Neural cell (in vitro differentiated cells): Measurements from ENCODE around the gene OLIG1. TPM values are rescaled to one million over a fixed set of nuclear protein-coding genes. Genes with fewer than 3 reads are reported as not detected.

Source experiments
- H2AFZ ChIP-seq: fragments of 200-600, 300-800 bp; sonication (generic), shearing (Covaris generic); 2 replicates; pipeline ENCODE4 v1.6.0; 2014; ENCODE audit warnings: low read depth, mild to moderate bottlenecking, antibody characterized with exemption, low read length, moderate library complexity
- H3F3A ChIP-seq: fragments of 200-600 bp; shearing (Covaris generic); 2 replicates; pipeline ENCODE4 v1.6.1; 2016; ENCODE audit warnings: mild to moderate bottlenecking, moderate library complexity, mixed read lengths, antibody characterized with exemption, low read length; ENCODE audit not compliant: insufficient read depth, poor library complexity, severe bottlenecking
- H3K27ac ChIP-seq: fragments of 200-600, 300-800 bp; sonication (generic), shearing (Covaris generic); 2 replicates; pipeline ENCODE4 v1.5.1; 2014; ENCODE audit warnings: mild to moderate bottlenecking, low read length, moderate library complexity
- H3K27me3 ChIP-seq: fragments of 300-800, 200-600 bp; sonication (generic), shearing (Covaris generic); 2 replicates; pipeline ENCODE4 v1.6.0; 2014; ENCODE audit warnings: mild to moderate bottlenecking, low read depth, low read length, moderate library complexity; ENCODE audit not compliant: insufficient read depth
- H3K36me3 ChIP-seq: fragments of 300-800, 200-600 bp; sonication (generic), shearing (Covaris generic); 2 replicates; pipeline ENCODE4 v1.5.1; 2014; ENCODE audit warnings: mild to moderate bottlenecking, antibody characterized with exemption, low read length, moderate library complexity; ENCODE audit not compliant: insufficient read depth
- H3K4me2 ChIP-seq: fragments of 300-800, 200-600 bp; sonication (generic), shearing (Covaris generic); 2 replicates; pipeline ENCODE4 v1.6.0; 2014; ENCODE audit warnings: mild to moderate bottlenecking, low read length
- H3K4me3 ChIP-seq: fragments of 300-800, 200-600 bp; sonication (generic), shearing (Covaris generic); 2 replicates; pipeline ENCODE4 v1.5.1; 2014; ENCODE audit warnings: mild to moderate bottlenecking, low read length, moderate library complexity
- H3K79me2 ChIP-seq: fragments of 200-600 bp; shearing (Covaris generic); replicated peaks from 2 replicates; pipeline ENCODE4 v1.6.0; 2014; ENCODE audit warnings: mild to moderate bottlenecking, low read length, moderate library complexity; ENCODE audit not compliant: insufficient read depth
- H3K9ac ChIP-seq: fragments of 300-800, 200-600 bp; sonication (generic), shearing (Covaris generic); 2 replicates; pipeline ENCODE4 v1.6.1; 2016; ENCODE audit warnings: mild to moderate bottlenecking, low read length, mixed read lengths
- H3K9me2 ChIP-seq: fragments of 200-600 bp; shearing (Covaris generic); 2 replicates; pipeline ENCODE4 v1.6.1; 2016; ENCODE audit warnings: mild to moderate bottlenecking, low read length, mixed read lengths; ENCODE audit not compliant: insufficient read depth
- H3K9me3 ChIP-seq: fragments of 200-600, 300-800 bp; sonication (generic), shearing (Covaris generic); 2 replicates; pipeline ENCODE4 v1.6.1; 2016; ENCODE audit warnings: mild to moderate bottlenecking, mixed run types, low read length, moderate library complexity, mixed read lengths
- H4K20me1 ChIP-seq: fragments of 200-600 bp; shearing (Covaris generic); 2 replicates; pipeline ENCODE4 v1.6.1; 2016; ENCODE audit warnings: mild to moderate bottlenecking, mixed run types; ENCODE audit not compliant: insufficient read depth
- EP300 ChIP-seq: fragments of 450-650 bp; conservative IDR thresholded peaks from 2 replicates; pipeline ENCODE4 v1.6.1; 2014; ENCODE audit warnings: antibody characterized with exemption, mild to moderate bottlenecking, moderate library complexity; ENCODE audit not compliant: poor library complexity, severe bottlenecking
- EZH2 ChIP-seq: fragments of 200-600, 300-800 bp; shearing (Covaris generic), sonication (generic); IDR thresholded peaks from 2 replicates; pipeline ENCODE4 v1.6.1; 2014; ENCODE audit warnings: antibody characterized with exemption, low read length, borderline replicate concordance, mild to moderate bottlenecking; ENCODE audit not compliant: insufficient read depth, poor library complexity, severe bottlenecking
- MXI1 ChIP-seq: fragments of 450-650 bp; conservative IDR thresholded peaks from 2 replicates; pipeline ENCODE4 v1.6.1; 2014; ENCODE audit warnings: antibody characterized with exemption, mild to moderate bottlenecking; ENCODE audit not compliant: poor library complexity, severe bottlenecking
- POLR2AphosphoS5 ChIP-seq: IDR thresholded peaks from 2 replicates; pipeline ENCODE4 v1.6.1; 2012
- RAD21 ChIP-seq: fragments of 450-650 bp; conservative IDR thresholded peaks from 2 replicates; pipeline ENCODE4 v1.6.1; 2014; ENCODE audit warnings: antibody characterized with exemption, mild to moderate bottlenecking, moderate library complexity
- SMC3 ChIP-seq: fragments of 450-650 bp; conservative IDR thresholded peaks from 2 replicates; pipeline ENCODE4 v1.6.1; 2014; ENCODE audit warnings: antibody characterized with exemption, mild to moderate bottlenecking, moderate library complexity; ENCODE audit not compliant: poor library complexity
- TAF1 ChIP-seq: IDR thresholded peaks from 2 replicates; pipeline ENCODE4 v1.6.1; 2012; ENCODE audit warnings: low read depth
- polyA plus RNA-seq: library from polyadenylated mRNA; depleted of rRNA; stranded (reverse); fragments of >200 nt; gene quantifications from 2 replicates; pipeline ENCODE4 v1.2.3, GENCODE V29; 2014
- TF ChIP-seq, protein P1 (sequence below): fragments of 450-650 bp; IDR thresholded peaks from 2 replicates; pipeline ENCODE4 v1.5.1; 2014; ENCODE audit warnings: antibody characterized with exemption, mild to moderate bottlenecking, moderate library complexity; ENCODE audit not compliant: poor library complexity, severe bottlenecking
- TF ChIP-seq, protein P2 (sequence below): IDR thresholded peaks from 2 replicates; pipeline ENCODE4 v1.6.1; 2012; ENCODE audit warnings: borderline replicate concordance

Gene OLIG1
- polyA plus RNA-seq, 1 donor from 2014 or later: 1.4 TPM

DNA sequence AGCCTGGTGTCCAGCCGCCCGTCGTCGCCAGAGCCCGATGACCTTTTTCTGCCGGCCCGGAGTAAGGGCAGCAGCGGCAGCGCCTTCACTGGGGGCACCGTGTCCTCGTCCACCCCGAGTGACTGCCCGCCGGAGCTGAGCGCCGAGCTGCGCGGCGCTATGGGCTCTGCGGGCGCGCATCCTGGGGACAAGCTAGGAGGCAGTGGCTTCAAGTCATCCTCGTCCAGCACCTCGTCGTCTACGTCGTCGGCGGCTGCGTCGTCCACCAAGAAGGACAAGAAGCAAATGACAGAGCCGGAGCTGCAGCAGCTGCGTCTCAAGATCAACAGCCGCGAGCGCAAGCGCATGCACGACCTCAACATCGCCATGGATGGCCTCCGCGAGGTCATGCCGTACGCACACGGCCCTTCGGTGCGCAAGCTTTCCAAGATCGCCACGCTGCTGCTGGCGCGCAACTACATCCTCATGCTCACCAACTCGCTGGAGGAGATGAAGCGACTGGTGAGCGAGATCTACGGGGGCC is 43.0 kb upstream of the OLIG1 start:
- Histone ChIP-seq H3K4me2 (no peak overlapping the region), H3K27ac (no peak overlapping the region), H3K27me3 (peaks cover 99% of the 10 kb centered on the region), H2AFZ (no peak overlapping the region), H3K9ac (no peak overlapping the region), H3F3A (no peaks in the 10 kb centered on the region), H3K4me3 (peak overlapping the region; percentile 47), H3K79me2 (no peaks in the 10 kb centered on the region), H3K9me2 (no peaks in the 10 kb centered on the region), H3K9me3 (no peaks in the 10 kb centered on the region), H4K20me1 (no peaks in the 10 kb centered on the region), H3K36me3 (no peaks in the 10 kb centered on the region)
- peak; percentile 83 for TF ChIP-seq EZH2
- TF ChIP-seq, protein P1, sequence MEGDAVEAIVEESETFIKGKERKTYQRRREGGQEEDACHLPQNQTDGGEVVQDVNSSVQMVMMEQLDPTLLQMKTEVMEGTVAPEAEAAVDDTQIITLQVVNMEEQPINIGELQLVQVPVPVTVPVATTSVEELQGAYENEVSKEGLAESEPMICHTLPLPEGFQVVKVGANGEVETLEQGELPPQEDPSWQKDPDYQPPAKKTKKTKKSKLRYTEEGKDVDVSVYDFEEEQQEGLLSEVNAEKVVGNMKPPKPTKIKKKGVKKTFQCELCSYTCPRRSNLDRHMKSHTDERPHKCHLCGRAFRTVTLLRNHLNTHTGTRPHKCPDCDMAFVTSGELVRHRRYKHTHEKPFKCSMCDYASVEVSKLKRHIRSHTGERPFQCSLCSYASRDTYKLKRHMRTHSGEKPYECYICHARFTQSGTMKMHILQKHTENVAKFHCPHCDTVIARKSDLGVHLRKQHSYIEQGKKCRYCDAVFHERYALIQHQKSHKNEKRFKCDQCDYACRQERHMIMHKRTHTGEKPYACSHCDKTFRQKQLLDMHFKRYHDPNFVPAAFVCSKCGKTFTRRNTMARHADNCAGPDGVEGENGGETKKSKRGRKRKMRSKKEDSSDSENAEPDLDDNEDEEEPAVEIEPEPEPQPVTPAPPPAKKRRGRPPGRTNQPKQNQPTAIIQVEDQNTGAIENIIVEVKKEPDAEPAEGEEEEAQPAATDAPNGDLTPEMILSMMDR: no peak

DNA sequence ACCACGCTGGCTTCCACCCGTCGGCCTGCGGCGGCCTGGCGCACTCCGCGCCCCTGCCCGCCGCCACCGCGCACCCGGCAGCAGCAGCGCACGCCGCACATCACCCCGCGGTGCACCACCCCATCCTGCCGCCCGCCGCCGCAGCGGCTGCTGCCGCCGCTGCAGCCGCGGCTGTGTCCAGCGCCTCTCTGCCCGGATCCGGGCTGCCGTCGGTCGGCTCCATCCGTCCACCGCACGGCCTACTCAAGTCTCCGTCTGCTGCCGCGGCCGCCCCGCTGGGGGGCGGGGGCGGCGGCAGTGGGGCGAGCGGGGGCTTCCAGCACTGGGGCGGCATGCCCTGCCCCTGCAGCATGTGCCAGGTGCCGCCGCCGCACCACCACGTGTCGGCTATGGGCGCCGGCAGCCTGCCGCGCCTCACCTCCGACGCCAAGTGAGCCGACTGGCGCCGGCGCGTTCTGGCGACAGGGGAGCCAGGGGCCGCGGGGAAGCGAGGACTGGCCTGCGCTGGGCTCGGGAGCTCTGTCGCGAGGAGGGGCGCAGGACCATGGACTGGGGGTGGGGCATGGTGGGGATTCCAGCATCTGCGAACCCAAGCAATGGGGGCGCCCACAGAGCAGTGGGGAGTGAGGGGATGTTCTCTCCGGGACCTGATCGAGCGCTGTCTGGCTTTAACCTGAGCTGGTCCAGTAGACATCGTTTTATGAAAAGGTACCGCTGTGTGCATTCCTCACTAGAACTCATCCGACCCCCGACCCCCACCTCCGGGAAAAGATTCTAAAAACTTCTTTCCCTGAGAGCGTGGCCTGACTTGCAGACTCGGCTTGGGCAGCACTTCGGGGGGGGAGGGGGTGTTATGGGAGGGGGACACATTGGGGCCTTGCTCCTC is 42.3 kb upstream of the OLIG1 start:
- no peaks in the 10 kb centered on the region for H3K9me3 ChIP-seq
- no peak overlapping the region for H3K9ac ChIP-seq
- TF ChIP-seq POLR2AphosphoS5 (no peak), EZH2 (peak; percentile 58)
- peaks cover 99% of the 10 kb centered on the region for H3K27me3 ChIP-seq
- no peak overlapping the region for H3K27ac ChIP-seq
- no peaks in the 10 kb centered on the region for H3F3A ChIP-seq
- no peaks in the 10 kb centered on the region for H3K36me3 ChIP-seq
- no peaks in the 10 kb centered on the region for H3K79me2 ChIP-seq
- H2AFZ ChIP-seq: no peak overlapping the region
- H4K20me1 ChIP-seq: no peaks in the 10 kb centered on the region
- no peak overlapping the region for H3K4me2 ChIP-seq
- peak overlapping the region; percentile 47 for H3K4me3 ChIP-seq
- no peaks in the 10 kb centered on the region for H3K9me2 ChIP-seq

DNA sequence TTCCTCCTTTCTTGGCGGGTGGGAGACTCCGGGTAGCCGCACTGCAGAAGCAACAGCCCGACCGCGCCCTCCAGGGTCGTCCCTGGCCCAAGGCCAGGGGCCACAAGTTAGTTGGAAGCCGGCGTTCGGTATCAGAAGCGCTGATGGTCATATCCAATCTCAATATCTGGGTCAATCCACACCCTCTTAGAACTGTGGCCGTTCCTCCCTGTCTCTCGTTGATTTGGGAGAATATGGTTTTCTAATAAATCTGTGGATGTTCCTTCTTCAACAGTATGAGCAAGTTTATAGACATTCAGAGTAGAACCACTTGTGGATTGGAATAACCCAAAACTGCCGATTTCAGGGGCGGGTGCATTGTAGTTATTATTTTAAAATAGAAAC is 41.7 kb upstream of the OLIG1 start:
- Histone ChIP-seq H3K9me3 (no peaks in the 10 kb centered on the region), H3K4me3 (no peak overlapping the region), H3F3A (no peaks in the 10 kb centered on the region), H3K4me2 (no peak overlapping the region), H3K79me2 (no peaks in the 10 kb centered on the region), H3K9me2 (no peaks in the 10 kb centered on the region), H2AFZ (no peak overlapping the region), H3K27me3 (peaks cover 99% of the 10 kb centered on the region), H3K36me3 (no peaks in the 10 kb centered on the region), H3K27ac (no peak overlapping the region), H4K20me1 (no peaks in the 10 kb centered on the region), H3K9ac (no peak overlapping the region)
- TF ChIP-seq, protein P1: no peak
- TF ChIP-seq EZH2 (no peak), EP300 (no peak), POLR2AphosphoS5 (no peak), RAD21 (no peak), TAF1 (no peak), SMC3 (no peak), MXI1 (no peak)
- TF ChIP-seq, protein P2, sequence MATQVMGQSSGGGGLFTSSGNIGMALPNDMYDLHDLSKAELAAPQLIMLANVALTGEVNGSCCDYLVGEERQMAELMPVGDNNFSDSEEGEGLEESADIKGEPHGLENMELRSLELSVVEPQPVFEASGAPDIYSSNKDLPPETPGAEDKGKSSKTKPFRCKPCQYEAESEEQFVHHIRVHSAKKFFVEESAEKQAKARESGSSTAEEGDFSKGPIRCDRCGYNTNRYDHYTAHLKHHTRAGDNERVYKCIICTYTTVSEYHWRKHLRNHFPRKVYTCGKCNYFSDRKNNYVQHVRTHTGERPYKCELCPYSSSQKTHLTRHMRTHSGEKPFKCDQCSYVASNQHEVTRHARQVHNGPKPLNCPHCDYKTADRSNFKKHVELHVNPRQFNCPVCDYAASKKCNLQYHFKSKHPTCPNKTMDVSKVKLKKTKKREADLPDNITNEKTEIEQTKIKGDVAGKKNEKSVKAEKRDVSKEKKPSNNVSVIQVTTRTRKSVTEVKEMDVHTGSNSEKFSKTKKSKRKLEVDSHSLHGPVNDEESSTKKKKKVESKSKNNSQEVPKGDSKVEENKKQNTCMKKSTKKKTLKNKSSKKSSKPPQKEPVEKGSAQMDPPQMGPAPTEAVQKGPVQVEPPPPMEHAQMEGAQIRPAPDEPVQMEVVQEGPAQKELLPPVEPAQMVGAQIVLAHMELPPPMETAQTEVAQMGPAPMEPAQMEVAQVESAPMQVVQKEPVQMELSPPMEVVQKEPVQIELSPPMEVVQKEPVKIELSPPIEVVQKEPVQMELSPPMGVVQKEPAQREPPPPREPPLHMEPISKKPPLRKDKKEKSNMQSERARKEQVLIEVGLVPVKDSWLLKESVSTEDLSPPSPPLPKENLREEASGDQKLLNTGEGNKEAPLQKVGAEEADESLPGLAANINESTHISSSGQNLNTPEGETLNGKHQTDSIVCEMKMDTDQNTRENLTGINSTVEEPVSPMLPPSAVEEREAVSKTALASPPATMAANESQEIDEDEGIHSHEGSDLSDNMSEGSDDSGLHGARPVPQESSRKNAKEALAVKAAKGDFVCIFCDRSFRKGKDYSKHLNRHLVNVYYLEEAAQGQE: no peak
